IPS-18a (cell line): ENCODE results near the gene NRROS.

ENCODE experiments used
- H3K27ac ChIP-seq: one replicate; pipeline ENCODE4 v1.5.1; 2013; ENCODE audit warnings: low read length
- H3K27me3 ChIP-seq: one replicate; pipeline ENCODE4 v1.6.1; 2013; ENCODE audit warnings: mild to moderate bottlenecking, low read length; ENCODE audit not compliant: control insufficient read depth, insufficient read depth
- H3K36me3 ChIP-seq: one replicate; pipeline ENCODE4 v1.6.1; 2013; ENCODE audit warnings: low read depth, low read length; ENCODE audit not compliant: control insufficient read depth
- H3K4me1 ChIP-seq: one replicate; pipeline ENCODE4 v1.6.1; 2013; ENCODE audit warnings: low read depth, low read length; ENCODE audit not compliant: control insufficient read depth
- H3K4me3 ChIP-seq: one replicate; pipeline ENCODE4 v1.5.1; 2013; ENCODE audit warnings: low read length
- H3K9ac ChIP-seq: one replicate; pipeline ENCODE4 v1.6.1; 2013; ENCODE audit warnings: mild to moderate bottlenecking, low read length, moderate library complexity
- H3K9me3 ChIP-seq: one replicate; pipeline ENCODE4 v1.6.1; 2013; ENCODE audit warnings: low read depth, low read length; ENCODE audit not compliant: control insufficient read depth

NRROS gene

GRCh38 chr3:196666001-196666867, 26.7 kb downstream of the NRROS start:
- H3K36me3 ChIP-seq: no peaks in the 10 kb centered on the region
- H3K27me3 ChIP-seq: no peaks in the 10 kb centered on the region
- H3K4me1 ChIP-seq: peaks cover 8% of the 10 kb centered on the region
- H3K4me3 ChIP-seq: peak overlapping the region; percentile 23
- H3K9me3 ChIP-seq: no peaks in the 10 kb centered on the region
- no peak overlapping the region for H3K9ac ChIP-seq
- peak overlapping the region; percentile 79 for H3K27ac ChIP-seq

- H3K9me3 ChIP-seq: no peaks in the 10 kb centered on the region
- H3K27me3 ChIP-seq: no peaks in the 10 kb centered on the region
- peaks cover 8% of the 10 kb centered on the region for H3K4me1 ChIP-seq
- H3K36me3 ChIP-seq: no peaks in the 10 kb centered on the region
- no peak overlapping the region for H3K9ac ChIP-seq
- H3K27ac ChIP-seq: no peak overlapping the region
- H3K4me3 ChIP-seq: no peak overlapping the region
Measured at GRCh38 chr3:196667056-196667825, 27.7 kb downstream of the NRROS start.

- no peaks in the 10 kb centered on the region for H3K9me3 ChIP-seq
- H3K4me3 ChIP-seq: no peak overlapping the region
- H3K27ac ChIP-seq: no peak overlapping the region
- H3K4me1 ChIP-seq: peaks cover 8% of the 10 kb centered on the region
- no peaks in the 10 kb centered on the region for H3K27me3 ChIP-seq
- H3K9ac ChIP-seq: no peak overlapping the region
- H3K36me3 ChIP-seq: no peaks in the 10 kb centered on the region
Measured at GRCh38 chr3:196670339-196670738, 30.8 kb downstream of the NRROS start.

- H3K4me3 ChIP-seq: no peak overlapping the region
- no peak overlapping the region for H3K9ac ChIP-seq
- no peaks in the 10 kb centered on the region for H3K9me3 ChIP-seq
- H3K27me3 ChIP-seq: no peaks in the 10 kb centered on the region
- H3K4me1 ChIP-seq: no peaks in the 10 kb centered on the region
- no peaks in the 10 kb centered on the region for H3K36me3 ChIP-seq
- no peak overlapping the region for H3K27ac ChIP-seq
Measured at GRCh38 chr3:196673632-196674031, 34.1 kb downstream of the NRROS start.

- no peaks in the 10 kb centered on the region for H3K9me3 ChIP-seq
- no peak overlapping the region for H3K9ac ChIP-seq
- H3K27ac ChIP-seq: no peak overlapping the region
- H3K36me3 ChIP-seq: no peaks in the 10 kb centered on the region
- no peak overlapping the region for H3K4me3 ChIP-seq
- H3K27me3 ChIP-seq: no peaks in the 10 kb centered on the region
- H3K4me1 ChIP-seq: no peaks in the 10 kb centered on the region
Measured at GRCh38 chr3:196677353-196677752, 37.9 kb downstream of the NRROS start.

GRCh38 chr3:196677931-196678330, 38.4 kb downstream of the NRROS start:
- H3K36me3 ChIP-seq: no peaks in the 10 kb centered on the region
- no peaks in the 10 kb centered on the region for H3K27me3 ChIP-seq
- H3K4me1 ChIP-seq: no peaks in the 10 kb centered on the region
- H3K9ac ChIP-seq: no peak overlapping the region
- H3K27ac ChIP-seq: no peak overlapping the region
- no peak overlapping the region for H3K4me3 ChIP-seq
- no peaks in the 10 kb centered on the region for H3K9me3 ChIP-seq

GRCh38 chr3:196684548-196685407, 45.3 kb downstream of the NRROS start:
- Histone ChIP-seq H3K36me3 (no peaks in the 10 kb centered on the region), H3K9ac (no peak overlapping the region), H3K9me3 (no peaks in the 10 kb centered on the region), H3K4me1 (peaks cover 3% of the 10 kb centered on the region), H3K4me3 (no peak overlapping the region), H3K27me3 (no peaks in the 10 kb centered on the region), H3K27ac (no peak overlapping the region)

- no peak overlapping the region for H3K27ac ChIP-seq
- H3K4me1 ChIP-seq: peaks cover 3% of the 10 kb centered on the region
Measured at GRCh38 chr3:196686436-196686835, 46.9 kb downstream of the NRROS start.

GRCh38 chr3:196688349-196688748, 48.9 kb downstream of the NRROS start:
- Histone ChIP-seq H3K27ac (no peak overlapping the region), H3K9me3 (no peaks in the 10 kb centered on the region), H3K27me3 (no peaks in the 10 kb centered on the region), H3K36me3 (no peaks in the 10 kb centered on the region), H3K9ac (no peak overlapping the region), H3K4me3 (no peak overlapping the region), H3K4me1 (peaks cover 3% of the 10 kb centered on the region)

More at GRCh38 chr3:196686436-196686835, 46.9 kb downstream of the NRROS start:
- Histone ChIP-seq H3K4me3 (no peak overlapping the region), H3K9me3 (no peaks in the 10 kb centered on the region), H3K9ac (no peak overlapping the region), H3K36me3 (no peaks in the 10 kb centered on the region), H3K27me3 (no peaks in the 10 kb centered on the region)

GRCh38 chr3:196689941-196690660, 50.6 kb downstream of the NRROS start:
- Histone ChIP-seq H3K36me3 (no peaks in the 10 kb centered on the region), H3K27ac (no peak overlapping the region)

GRCh38 chr3:196691386-196691785, 51.9 kb downstream of the NRROS start:
- H3K9me3 ChIP-seq: no peaks in the 10 kb centered on the region
- H3K27ac ChIP-seq: no peak overlapping the region
- H3K36me3 ChIP-seq: no peaks in the 10 kb centered on the region
- no peaks in the 10 kb centered on the region for H3K27me3 ChIP-seq
- no peak overlapping the region for H3K9ac ChIP-seq
- no peaks in the 10 kb centered on the region for H3K4me1 ChIP-seq
- no peak overlapping the region for H3K4me3 ChIP-seq

More at GRCh38 chr3:196689941-196690660, 50.6 kb downstream of the NRROS start:
- H3K9ac ChIP-seq: no peak overlapping the region
- no peaks in the 10 kb centered on the region for H3K9me3 ChIP-seq
- H3K4me1 ChIP-seq: no peaks in the 10 kb centered on the region
- H3K27me3 ChIP-seq: no peaks in the 10 kb centered on the region
- no peak overlapping the region for H3K4me3 ChIP-seq
